ENCODE results near the gene FLII.

Gene FLII

DNA sequence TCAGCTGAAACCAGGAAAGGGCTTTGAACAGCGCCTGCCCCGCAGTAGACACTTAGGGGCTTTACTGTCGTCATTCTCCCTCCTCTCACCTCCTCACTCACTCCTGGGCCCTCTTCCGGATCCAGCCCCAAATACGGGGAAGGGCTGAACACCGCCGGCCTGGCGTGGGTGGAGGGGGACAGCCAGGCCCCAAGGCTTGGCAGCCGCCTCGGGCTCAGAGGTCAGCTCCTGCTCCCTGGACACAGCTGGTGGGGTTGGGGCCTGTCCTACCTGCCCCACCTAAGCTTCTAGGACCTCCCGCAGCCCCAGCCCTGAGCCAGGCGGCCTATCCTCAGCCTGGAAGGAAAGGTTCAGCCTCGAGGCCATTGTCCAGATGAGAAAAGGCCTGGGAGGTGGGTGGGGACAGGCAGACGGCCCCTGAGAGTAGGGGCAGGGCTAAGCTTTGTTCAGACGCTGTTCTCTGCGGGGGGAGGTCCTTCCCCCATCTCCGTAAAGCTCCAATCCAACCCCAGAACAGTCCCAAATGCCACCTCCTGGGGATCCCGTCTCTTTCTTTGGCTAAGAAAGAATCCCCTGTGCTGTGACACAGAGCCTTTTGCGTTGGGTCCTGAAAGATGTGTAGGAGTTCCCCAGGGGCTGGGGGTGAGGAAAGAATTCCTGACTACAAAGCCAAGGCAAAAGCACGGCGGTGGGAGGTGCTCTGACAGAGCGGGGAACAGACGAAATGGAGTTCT is 34.0 kb downstream of the FLII start (continued):
- TF ChIP-seq OSR2 (tag by site-specific recombination; IDR thresholded peaks at IDR 0.05) (no peak), HOXC10 (CRISPR knock-in tag; IDR thresholded peaks at IDR 0.05) (no peak), ZNF571 (tag by site-specific recombination; IDR thresholded peaks at IDR 0.05) (no peak), ZNF335 (tag by site-specific recombination; conservative IDR thresholded peaks at IDR 0.05) (0 out of 2 replicates have a peak, but pooled peaks have one; percentile 37), ZNF707 (tag by site-specific recombination; IDR thresholded peaks at IDR 0.05) (no peak), ZNF521 (tag by site-specific recombination; IDR thresholded peaks at IDR 0.05) (no peak), ZNF311 (tag by site-specific recombination; IDR thresholded peaks at IDR 0.05; ENCODE audit: borderline replicate concordance) (no peak), BCL11B (tag by site-specific recombination; IDR thresholded peaks at IDR 0.05; ENCODE audit: low read depth) (no peak), ZNF473 (tag by site-specific recombination; IDR thresholded peaks at IDR 0.05) (no peak), ZBTB48 (tag by site-specific recombination; IDR thresholded peaks at IDR 0.05) (peak; percentile 57), HOXA7 (CRISPR knock-in tag; IDR thresholded peaks at IDR 0.05; ENCODE audit: borderline replicate concordance) (no peak), ZNF530 (tag by site-specific recombination; IDR thresholded peaks at IDR 0.05; ENCODE audit: low read depth) (no peak), ZNF623 (tag by site-specific recombination; IDR thresholded peaks at IDR 0.05) (no peak), ZNF223 (tag by site-specific recombination; IDR thresholded peaks at IDR 0.05) (no peak), SP7 (tag by site-specific recombination; IDR thresholded peaks at IDR 0.05) (no peak), ZNF155 (tag by site-specific recombination; IDR thresholded peaks at IDR 0.05) (no peak), PRDM4 (tag by site-specific recombination; IDR thresholded peaks at IDR 0.05) (no peak), IKZF3 (tag by site-specific recombination; IDR thresholded peaks at IDR 0.05) (no peak)
- TF ChIP-seq, protein P1, sequence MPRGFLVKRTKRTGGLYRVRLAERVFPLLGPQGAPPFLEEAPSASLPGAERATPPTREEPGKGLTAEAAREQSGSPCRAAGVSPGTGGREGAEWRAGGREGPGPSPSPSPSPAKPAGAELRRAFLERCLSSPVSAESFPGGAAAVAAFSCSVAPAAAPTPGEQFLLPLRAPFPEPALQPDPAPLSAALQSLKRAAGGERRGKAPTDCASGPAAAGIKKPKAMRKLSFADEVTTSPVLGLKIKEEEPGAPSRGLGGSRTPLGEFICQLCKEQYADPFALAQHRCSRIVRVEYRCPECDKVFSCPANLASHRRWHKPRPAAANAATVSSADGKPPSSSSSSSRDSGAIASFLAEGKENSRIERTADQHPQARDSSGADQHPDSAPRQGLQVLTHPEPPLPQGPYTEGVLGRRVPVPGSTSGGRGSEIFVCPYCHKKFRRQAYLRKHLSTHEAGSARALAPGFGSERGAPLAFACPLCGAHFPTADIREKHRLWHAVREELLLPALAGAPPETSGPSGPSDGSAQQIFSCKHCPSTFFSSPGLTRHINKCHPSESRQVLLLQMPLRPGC (tag by site-specific recombination; IDR thresholded peaks at IDR 0.05): no peak

DNA sequence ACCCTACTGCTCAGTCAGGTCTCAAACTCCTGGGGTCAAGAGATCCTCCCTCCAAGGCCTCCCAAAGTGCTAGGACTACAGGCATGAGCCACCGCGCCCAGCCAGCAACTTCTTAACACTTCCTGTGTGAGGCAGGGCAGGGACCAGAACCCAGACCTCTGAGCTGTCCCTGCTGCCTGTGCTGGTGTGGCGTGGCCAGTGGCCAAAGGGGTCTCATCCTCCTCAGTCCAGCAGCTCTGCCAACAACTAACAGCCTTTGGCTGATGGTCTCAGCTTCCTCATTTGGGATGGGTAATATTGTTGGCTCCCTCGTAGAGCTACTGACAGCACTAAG is 34.5 kb downstream of the FLII start:
- Histone ChIP-seq H3K4me3 (ENCODE audit: low read depth, low read length) (no peak overlapping the region), H3K27ac (ENCODE audit: extremely low read depth, low read depth, low read length) (no peak overlapping the region), H3K36me3 (ENCODE audit: control insufficient read depth in 2 of 2, insufficient read depth in 1 of 2, low read length in 2 of 2) (no peaks in the 10 kb centered on the region), H3K9me3 (ENCODE audit: control insufficient read depth, insufficient read depth, low read depth, low read length) (no peaks in the 10 kb centered on the region), H3K4me1 (ENCODE audit: control insufficient read depth, insufficient read depth, low read length) (peaks cover 4% of the 10 kb centered on the region; the same call in 1 of the 2 replicates)
- ChIA-PET POLR2A (interaction anchor here (1.3 kb wide), 1 partner anchor 136 kb away, joined by 3 read pairs; no protein-coding TSS in a partner anchor), CTCF (interaction anchor here (0.6 to 1.9 kb wide), 8 partner anchors 9 to 675 kb away, joined by 3 to 7 read pairs (median 3); no protein-coding TSS in a partner anchor)
- peak; percentile 70 for TF ChIP-seq ZNF335 (tag by site-specific recombination; conservative IDR thresholded peaks at IDR 0.05)
- no peak for TF ChIP-seq ZNF175 (tag by site-specific recombination; IDR thresholded peaks at IDR 0.05)
- TF ChIP-seq ZNF266 (tag by site-specific recombination; IDR thresholded peaks at IDR 0.05; ENCODE audit: low read depth): no peak

Measured in HEK293 (cell line).